ENCODE data around the gene FARP2. TPM values are rescaled to one million over a fixed set of nuclear protein-coding genes. Genes with fewer than 3 reads are reported as not detected.
A peak's percentile ranks its signal among the peaks of the same experiment; 100 is the strongest.

The FARP2 gene
- total RNA-seq, 4 donors from 2014 or later, result 42.7 to 229 (median 93.2) TPM

DNA sequence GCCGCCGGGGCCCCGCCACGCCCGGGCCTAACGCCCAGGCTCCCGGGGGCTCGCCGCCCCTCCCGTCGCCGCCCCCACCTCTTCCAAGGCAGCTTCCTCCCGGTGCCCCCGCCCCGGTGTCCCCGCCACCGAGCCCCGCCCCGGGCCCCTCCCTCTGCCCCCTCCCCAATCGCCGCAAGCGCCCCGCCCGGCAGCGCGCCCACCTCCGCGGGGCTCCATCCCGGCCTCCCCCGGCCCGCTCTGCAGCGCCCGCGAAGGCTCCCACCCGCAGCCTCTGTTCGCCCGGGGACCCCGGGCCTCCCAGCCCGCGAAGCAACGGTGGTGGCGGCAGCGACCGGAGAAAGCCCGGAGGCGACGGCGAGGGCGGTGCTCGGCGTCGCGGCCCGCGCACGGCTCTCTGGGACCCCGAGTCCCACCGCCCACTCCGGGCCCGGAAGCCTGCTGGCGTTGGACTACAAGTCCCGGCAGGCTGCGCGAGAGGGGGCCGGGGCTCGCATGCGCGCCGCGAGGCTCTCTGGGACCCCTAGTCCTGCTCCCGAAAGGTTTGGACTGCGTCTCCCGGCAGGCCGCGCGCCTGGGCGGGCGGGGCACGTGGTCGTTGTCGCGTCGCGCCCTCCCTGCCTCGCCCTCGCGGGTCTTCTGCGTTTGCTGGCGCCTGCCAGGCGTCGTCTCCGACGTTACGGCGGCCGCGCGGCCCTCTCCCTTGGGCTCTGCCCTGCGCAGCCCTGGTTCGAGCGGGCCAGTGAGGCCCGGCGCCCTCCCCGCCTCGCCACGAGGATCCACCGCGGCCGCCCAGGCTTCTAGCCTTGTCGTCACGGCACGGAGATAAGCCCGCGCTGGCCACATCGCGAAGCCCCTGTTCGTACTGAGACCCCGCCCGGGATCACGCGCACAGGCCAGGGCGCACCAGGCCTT is 152.4 kb downstream of the FARP2 start, which contains the start of gene STK25:
Gene STK25 (minus strand): TSS at position 345 of the 915 bp plus-strand sequence. CDS start 549 bp downstream, outside the sequence.
- TF ChIP-seq, protein P1, sequence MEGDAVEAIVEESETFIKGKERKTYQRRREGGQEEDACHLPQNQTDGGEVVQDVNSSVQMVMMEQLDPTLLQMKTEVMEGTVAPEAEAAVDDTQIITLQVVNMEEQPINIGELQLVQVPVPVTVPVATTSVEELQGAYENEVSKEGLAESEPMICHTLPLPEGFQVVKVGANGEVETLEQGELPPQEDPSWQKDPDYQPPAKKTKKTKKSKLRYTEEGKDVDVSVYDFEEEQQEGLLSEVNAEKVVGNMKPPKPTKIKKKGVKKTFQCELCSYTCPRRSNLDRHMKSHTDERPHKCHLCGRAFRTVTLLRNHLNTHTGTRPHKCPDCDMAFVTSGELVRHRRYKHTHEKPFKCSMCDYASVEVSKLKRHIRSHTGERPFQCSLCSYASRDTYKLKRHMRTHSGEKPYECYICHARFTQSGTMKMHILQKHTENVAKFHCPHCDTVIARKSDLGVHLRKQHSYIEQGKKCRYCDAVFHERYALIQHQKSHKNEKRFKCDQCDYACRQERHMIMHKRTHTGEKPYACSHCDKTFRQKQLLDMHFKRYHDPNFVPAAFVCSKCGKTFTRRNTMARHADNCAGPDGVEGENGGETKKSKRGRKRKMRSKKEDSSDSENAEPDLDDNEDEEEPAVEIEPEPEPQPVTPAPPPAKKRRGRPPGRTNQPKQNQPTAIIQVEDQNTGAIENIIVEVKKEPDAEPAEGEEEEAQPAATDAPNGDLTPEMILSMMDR (IDR thresholded peaks at IDR 0.05), result peak in 1 of 5 experiments; percentile 30
- TF ChIP-seq EP300 (IDR thresholded peaks at IDR 0.05) (peak; percentile 54 to 90), POLR2A (IDR thresholded peaks at IDR 0.05) (peak in 1 of 2 donors; percentile 62)
- peaks cover 0 to 41% (median 23%) of the 10 kb centered on the region in 4 donors for H3K4me1 ChIP-seq
- H3K9me3 ChIP-seq, result no peaks in the 10 kb centered on the region
- DNase-seq (ENCODE audit: low spot score in 2 of 2), result peak; percentile 89 to 90
- peak within 1 kb of the TSS; percentile 78 to 94 (median 82) for H3K4me3 ChIP-seq
- H3K27me3 ChIP-seq, result no peaks in the 10 kb centered on the region
- peaks cover 0 to 11% (median 0%) of the 10 kb centered on the region in 3 donors for H3K36me3 ChIP-seq
- WGBS, 2 donors, result 0 to 1% methylated on average over 13 to 73 of the region's 122 CpGs
- H3K27ac ChIP-seq, result peak within 1 kb of the TSS; percentile 69 to 91 (median 86)

DNA sequence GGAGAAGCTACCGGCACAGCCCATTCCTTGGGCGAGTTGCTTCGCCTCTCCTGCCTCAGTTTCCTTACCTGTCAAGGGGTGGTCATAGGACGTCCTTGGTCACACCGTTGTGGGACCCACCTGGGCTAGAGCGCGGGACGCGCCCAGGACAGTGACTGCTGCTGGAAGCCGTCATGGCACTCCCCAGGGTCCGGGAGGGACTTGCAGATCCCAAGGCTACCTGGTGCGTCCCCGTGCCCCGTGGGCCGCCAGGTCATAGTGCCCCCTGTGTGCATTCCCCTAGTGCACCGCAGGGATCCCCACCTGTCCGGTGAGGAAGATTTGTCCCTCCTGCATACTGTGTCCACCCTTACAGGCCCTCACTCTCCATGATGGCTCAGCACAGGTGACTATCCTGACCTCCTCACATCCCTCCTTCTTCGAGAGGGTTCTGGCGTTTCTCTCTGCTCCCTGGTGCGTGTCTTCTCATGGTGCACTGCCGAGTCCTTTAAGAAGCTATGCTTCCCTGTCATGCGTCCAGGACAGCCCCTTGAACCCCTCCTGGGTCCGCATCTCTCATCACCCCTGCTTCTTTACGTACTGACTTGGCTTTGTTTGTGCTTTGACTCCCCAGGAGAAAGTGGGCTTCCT is 153.2 kb downstream of the FARP2 start:
- Histone ChIP-seq H3K4me3 (peak overlapping the region; percentile 78 to 94 (median 82)), H3K36me3 (peaks cover 0 to 3% (median 0%) of the 10 kb centered on the region in 3 donors), H3K27me3 (no peaks in the 10 kb centered on the region), H3K27ac (peak overlapping the region; percentile 69 to 91 (median 86)), H3K9me3 (no peaks in the 10 kb centered on the region), H3K4me1 (peaks cover 0 to 41% (median 23%) of the 10 kb centered on the region in 4 donors)
- WGBS, 2 donors, result 16 to 26% methylated on average over 19 to 23 of the region's 24 CpGs
- no peak for DNase-seq (ENCODE audit: low spot score in 2 of 2)
- TF ChIP-seq EP300 (IDR thresholded peaks at IDR 0.05), result no peak
- no peak for TF ChIP-seq POLR2A (IDR thresholded peaks at IDR 0.05)
- TF ChIP-seq, protein P1 (IDR thresholded peaks at IDR 0.05), result no peak

DNA sequence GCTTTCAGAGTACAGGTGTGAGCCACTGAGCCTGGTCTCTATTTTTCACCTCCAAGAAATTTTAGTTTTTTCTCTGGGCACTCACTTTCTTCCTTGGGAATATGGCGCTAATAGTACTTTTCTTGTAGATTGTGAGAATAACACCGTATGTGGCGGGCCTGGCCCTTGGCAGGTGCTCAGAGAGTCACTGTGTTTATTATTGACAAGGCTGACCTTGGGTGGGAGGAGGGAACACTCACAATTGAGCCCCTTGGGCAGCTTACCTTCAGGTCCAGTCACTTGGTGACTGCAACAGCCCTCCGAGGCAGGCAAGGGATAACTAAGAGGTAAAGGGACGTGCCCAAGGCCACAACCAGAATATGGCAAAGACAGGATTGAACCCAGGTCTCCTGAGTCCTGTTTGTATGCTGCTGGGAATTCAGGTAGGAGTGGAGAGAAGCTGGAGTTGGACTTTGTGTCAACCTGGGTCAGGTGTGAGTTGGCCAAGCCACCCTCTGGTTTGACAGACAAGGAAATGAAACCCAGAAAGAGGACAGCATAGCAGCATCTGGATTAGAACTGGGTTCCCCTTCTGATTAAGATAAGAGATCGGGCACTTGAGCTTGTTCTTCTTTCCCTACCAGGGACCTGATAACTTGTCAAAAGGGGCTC is 155.1 kb downstream of the FARP2 start:
- H3K4me1 ChIP-seq, result peaks cover 0 to 26% (median 20%) of the 10 kb centered on the region in 4 donors
- TF ChIP-seq EP300 (IDR thresholded peaks at IDR 0.05) (no peak), POLR2A (IDR thresholded peaks at IDR 0.05) (no peak)
- TF ChIP-seq, protein P1 (IDR thresholded peaks at IDR 0.05), result no peak
- H3K36me3 ChIP-seq, result no peaks in the 10 kb centered on the region
- no peaks in the 10 kb centered on the region for H3K27me3 ChIP-seq
- no peaks in the 10 kb centered on the region for H3K9me3 ChIP-seq
- H3K27ac ChIP-seq, result no peak overlapping the region
- no peak for DNase-seq (ENCODE audit: low spot score in 2 of 2)
- no peak overlapping the region for H3K4me3 ChIP-seq
- WGBS, 2 donors, result 95% methylated on average over 6 of the region's 6 CpGs

DNA sequence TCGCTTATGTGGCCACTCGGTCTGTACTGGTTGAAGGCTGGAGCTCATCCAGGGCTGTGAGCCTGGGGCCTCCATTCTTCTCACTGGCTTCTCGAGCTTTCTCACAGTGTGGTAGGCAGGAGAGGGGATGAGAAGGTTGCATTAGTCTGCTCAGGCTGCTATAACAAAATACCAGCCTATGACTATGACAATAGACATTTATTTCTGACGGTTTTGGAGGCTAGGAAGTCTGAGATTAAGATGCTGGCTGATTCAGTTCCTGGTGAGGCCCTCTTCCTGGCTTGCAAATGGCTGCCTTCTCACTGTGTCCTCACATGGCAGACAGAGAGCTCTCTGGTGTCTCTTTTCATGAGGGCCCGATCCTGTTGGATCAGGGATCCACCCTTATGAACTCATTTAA is 158.5 kb downstream of the FARP2 start:
- H3K27ac ChIP-seq, result no peak overlapping the region
- H3K36me3 ChIP-seq, result no peaks in the 10 kb centered on the region
- H3K4me3 ChIP-seq, result no peak overlapping the region
- no peak for TF ChIP-seq EP300 (IDR thresholded peaks at IDR 0.05)
- TF ChIP-seq, protein P1 (IDR thresholded peaks at IDR 0.05), result no peak
- TF ChIP-seq POLR2A (IDR thresholded peaks at IDR 0.05), result no peak
- peaks cover 0 to 6% of the 10 kb centered on the region in 2 donors for H3K27me3 ChIP-seq
- WGBS, 2 donors, result 66 to 68% methylated on average over 5 of the region's 5 CpGs
- DNase-seq (ENCODE audit: low spot score in 2 of 2), result no peak
- H3K4me1 ChIP-seq, result peaks cover 0 to 5% (median under 1%) of the 10 kb centered on the region in 4 donors
- H3K9me3 ChIP-seq, result no peaks in the 10 kb centered on the region
